ENCODE measurements around the gene COQ8A.

- TF ChIP-seq CTCF (conservative IDR thresholded peaks at IDR 0.05 in 1 of 2, IDR thresholded peaks at IDR 0.05 in 1 of 2; ENCODE audit: low read depth in 1 of 2, low read length in 2 of 2): no peak
- TF ChIP-seq EZH2 (IDR thresholded peaks at IDR 0.05; ENCODE audit: low read length, missing control alignments): no peak
These were observed 51.8 kb downstream of the COQ8A start for GRCh38 chr1:226991920-226992319.

All from fibroblast of lung (primary cell).